HG03039 (cell line): Measurements from ENCODE around the gene SSR2.
"Not testable (repeated sequence)": the region's sequence is repeated elsewhere in the genome, so short reads cannot be mapped to it uniquely, and the experiment has no call there.

ENCODE experiments used
- ATAC-seq: cut with Tn5 transposase; IDR thresholded peaks from one replicate; pipeline ENCODE4 v1.9.1; 2021; ENCODE audit warnings: mild to moderate bottlenecking, moderate library complexity; ENCODE audit not compliant: unreplicated experiment

The SSR2 gene

DNA sequence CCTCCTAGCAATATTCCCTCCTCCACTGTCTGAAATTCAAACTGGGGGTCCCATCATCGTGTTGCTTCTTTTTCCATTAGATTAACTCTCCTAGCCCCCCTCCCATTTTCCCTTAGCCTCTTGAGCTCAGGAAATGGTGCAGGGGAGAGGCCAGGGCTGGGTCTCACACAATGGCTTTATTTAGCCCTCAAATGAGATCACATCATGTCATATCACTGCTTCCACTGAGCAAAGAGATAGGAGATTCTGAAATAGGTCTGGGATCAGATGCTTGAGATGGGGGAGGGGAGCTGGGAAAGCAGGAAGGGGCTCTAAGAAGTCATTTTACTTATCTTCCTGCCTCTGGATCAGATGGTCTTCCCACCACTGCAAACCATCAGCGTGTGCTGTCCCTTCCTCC, 24.6 kb downstream of the SSR2 start:
- no peak for ATAC-seq

DNA sequence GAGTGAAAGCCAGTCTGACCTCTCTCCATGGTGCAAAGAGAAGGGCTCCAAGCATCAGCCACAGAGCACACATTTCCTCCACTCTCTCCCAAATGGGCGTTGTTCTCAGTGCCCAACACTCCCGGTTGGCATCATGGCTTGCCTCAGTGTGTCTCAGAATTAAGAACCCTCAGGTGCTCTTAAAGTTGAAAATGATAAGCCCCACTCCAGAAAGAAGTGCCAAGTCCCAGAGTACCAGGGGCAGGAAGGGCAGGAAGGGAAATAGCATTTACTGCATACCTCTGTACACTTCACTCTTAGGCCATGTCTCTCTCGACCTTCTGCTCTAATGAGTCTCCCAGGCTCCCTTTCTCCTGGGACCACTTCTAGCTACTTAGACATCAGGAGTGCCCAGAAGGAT, 27.2 kb downstream of the SSR2 start:
- no peak for ATAC-seq

DNA sequence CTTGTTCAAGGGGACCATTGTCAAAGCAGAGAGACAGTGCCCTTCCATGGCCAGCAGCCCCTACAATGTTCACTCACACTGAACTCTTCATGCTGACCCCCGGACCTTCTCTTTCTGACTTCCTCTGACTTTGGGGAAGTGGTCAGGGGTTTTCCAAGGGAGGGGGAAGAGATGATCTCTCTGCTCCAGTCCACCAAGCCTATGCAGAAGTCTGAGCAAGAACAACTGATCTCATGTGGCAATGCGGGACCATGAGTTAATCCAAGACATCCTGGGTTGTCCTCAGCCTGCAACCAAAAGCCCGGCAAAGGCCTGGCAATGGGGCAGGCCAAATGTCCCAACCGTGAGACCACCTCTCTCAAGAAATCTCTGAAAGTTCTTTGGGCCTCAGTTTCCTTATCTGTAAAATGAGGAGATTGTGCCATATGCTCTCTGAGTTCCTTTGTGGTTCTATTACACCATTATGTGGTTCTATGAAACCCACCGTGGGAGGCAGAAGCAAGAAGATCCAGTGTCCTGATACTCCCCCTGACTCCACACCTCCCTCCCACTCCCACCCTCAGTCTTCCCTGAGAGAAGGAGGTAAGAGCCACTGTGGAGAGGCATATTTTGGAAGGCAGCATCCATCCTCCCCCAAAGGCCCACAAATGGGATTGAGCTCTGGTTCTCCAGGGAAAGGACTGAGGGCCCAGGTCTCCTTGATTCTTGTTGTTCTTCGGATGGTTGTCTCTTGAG, 30.6 kb downstream of the SSR2 start:
- no peak for ATAC-seq

DNA sequence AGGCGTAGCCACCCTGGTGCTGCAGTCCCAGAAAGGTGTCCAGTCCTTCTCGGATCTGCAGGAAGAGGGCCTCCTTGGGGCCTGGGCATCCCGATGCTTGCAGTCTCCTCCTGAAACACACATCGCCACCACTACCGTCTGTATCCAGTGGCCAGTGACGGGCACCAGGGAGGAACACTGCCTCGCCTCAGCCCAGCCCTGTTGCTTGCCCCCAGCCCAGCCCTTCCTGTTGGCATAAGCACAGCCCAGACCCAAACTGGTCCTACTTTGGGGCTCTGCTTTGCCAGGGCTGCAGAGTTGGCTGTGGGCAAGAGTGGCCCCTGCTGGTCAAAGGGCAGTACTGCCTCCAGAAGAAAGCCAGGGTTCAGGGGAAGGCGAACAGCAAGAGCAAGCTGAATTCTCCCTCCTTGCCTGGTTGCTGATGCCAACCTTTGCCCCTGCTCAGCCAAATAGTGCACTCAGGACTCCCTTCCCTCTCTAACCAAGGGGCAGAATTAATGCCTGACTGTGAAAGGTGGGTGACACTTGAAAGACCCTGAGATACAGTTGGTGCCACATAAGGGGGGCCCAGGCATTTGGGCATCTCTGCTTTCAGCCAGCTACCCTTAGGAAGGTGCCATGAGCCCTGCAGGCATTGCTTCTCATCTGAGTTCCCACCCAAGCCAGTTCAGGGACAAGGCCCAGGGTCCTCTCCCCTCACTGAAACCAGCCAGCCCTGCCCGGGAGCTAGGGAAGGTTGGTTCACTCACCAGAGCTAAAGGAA, 31.3 kb downstream of the SSR2 start:
- no peak for ATAC-seq

DNA sequence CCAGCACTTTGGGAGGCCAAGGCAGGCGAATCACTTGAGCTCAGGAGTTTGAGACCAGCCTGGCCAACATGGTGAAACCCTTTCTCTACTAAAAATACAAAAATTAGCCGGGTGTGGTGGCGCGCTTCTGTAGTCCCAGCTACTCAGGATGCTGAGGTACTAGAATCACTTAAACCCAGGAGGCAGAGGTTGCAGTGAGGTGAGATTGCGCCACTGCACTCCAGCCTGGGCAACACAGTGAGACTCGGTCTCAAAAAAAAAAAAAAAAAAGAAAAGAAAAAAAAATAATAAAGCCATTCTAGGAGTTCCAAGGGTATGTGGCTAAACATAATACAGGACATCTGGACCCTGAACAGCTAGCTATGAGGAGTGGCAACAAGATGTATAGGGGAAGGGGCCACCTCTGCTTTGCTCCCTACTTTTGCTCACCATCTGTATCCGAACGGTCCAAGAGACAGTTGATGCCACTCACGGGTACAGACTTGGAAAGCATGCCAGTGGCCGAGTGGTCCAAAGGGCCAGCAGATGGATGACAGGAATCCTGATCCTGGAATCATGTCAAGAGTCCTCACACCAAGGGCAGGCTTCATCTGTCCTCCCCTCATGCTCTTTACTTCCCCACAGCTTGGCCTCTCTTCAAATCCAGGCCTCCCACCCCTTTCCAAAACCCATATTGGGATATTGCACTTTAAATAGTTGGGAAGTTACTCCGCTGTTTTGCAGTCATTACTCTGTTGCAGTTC, 35.7 kb downstream of the SSR2 start:
- not testable (repeated sequence) for ATAC-seq

DNA sequence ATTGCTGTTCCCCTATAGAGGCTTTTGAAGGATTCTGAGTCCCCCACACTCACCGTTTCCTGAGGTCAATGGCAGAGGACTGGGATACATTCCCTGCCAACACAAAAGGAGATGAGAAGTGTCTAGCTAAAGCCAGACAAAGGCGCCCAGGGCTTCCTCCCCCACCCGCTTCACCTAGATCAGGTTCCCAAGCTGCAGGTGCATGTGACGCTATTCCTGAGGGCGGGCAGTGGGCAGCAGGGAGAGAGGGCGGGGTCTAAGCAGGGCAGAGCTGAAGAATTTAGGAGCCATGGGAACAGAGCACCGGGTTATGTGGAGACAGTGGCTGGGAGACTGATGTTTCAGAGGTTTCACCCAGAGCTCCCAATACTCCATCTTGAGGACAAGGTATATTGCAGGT, 36.4 kb downstream of the SSR2 start:
- no peak for ATAC-seq

DNA sequence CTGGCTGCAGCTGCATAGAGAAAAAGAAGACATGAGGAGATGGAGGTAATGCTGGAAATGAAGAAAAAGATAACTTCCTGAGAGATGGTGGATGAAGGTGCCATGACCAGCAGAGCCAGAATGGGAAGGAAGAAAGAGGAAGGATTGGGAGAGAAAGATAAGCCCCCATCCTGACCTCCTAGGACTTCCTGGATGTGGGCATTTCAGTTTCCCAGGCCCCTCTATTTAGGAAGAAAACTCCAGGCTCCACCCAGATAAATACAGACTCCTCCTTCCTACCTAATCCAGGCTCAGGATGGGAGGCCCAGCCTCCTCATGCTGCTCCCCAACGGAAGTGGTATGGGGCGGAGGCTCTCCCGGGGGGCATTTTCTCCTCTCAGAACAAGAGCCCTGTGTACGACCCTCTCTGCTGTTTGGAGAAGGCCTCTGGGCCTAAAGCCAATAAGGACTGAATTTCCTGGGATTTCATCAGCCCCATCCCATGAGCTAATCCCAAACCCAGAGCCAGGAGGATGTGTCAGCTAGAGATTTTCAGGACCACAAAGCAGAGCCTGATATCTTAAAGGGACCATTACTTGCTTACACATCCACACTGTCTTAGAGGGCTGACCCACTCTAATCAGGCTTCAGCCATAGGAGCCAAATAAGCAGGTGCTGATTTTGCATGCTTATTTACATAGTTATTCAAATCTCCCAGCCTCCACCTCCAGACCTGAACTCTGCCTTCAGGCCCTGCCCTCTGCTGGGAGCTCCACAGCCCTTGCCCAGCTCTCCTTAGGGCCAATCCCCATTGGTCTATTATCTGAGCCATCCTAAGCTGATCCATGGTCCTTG, 37.3 kb downstream of the SSR2 start:
- ATAC-seq: peak; percentile 39

DNA sequence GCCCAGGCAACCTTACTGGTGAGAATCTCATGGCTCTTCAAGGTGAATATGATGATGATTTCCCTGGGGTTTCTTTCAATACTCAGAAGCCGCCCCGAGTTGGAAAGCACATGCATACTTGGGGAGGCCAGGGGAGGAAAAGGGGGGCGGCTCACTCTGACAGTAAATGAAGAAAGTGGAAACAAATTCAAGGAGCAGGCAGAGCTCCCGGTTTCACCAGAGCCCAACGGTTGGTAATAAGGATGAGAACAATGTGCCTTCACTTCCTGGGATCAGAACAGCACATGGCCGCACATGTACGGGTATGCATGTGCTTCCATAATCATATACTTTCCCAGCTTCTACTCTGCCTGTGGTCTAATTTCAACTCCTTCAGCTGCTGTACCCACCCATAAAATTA, 38.6 kb downstream of the SSR2 start:
- ATAC-seq: no peak

DNA sequence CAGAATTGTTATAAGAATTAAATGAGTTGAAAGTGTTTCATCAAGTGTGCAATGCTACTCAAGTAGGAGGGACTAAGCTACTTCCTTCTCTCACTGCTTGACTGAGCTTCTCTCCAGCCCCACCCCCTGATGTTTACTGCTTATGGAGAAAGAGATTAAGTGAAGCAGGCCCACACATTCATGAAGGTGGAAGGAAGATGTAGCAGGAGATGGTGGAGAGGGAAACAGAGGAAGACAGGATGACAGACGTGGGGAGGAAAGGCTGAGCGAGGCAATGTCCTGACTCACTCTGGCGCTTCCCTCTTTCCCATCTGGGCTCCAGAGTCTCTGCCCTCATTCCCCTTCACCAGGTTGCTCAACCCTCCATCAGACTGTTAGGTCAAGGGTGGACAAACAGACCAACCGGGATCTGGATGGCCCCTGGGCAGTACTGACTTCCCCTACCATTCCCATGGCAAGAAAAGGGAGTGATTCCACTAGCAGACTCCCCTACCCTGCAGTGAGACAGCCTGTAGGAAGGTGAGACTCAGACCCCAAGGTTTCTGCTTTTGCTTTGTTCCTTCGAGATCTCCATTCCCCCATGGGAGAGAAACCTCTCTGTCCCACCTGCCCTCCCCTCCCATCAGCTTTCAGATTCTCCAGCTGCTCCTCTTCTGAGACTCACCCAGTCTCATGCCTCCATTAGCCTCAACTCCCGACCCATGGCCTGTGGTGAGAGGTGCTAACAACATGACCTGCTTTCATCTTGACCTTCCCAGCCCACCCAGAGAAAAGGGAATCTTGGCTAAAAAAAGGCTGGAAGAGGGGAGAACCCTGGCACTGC, 39.3 kb downstream of the SSR2 start:
- no peak for ATAC-seq

DNA sequence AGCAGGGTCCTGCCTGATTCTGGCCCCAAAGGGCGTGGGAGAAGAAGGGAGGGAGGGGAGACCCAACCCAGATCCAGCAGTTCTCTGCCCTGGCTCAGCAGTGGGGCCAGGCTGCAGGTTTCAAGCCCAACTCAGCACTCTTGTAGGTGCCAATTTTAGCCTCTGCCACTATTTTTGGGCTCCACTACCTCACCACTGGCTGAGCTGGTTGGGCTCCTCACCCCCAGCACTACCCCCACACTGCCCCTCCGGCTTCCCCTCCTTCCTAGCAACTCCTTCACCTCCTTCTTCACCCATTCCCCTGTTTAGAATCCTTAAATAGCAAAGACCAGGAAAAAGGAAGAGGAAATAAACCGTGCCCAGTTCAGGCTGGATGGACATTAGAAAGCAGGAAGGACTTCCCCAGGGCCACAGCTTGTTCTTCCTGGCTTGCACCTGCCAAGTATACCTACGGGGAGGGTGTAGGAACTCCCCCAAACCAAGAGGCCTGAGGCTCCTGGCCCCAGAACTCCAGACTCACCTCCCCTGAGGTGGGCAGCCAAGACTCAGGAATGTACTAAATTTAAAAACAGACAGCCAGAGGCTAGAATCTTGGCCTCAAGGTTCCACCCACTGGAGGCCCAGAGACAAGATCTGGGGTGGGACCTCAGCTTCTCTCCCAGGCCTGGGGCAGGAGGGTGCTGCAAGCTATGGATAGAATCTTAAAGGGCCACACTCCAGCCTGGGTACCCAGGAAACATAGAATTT, 41.0 kb downstream of the SSR2 start:
- no peak for ATAC-seq

DNA sequence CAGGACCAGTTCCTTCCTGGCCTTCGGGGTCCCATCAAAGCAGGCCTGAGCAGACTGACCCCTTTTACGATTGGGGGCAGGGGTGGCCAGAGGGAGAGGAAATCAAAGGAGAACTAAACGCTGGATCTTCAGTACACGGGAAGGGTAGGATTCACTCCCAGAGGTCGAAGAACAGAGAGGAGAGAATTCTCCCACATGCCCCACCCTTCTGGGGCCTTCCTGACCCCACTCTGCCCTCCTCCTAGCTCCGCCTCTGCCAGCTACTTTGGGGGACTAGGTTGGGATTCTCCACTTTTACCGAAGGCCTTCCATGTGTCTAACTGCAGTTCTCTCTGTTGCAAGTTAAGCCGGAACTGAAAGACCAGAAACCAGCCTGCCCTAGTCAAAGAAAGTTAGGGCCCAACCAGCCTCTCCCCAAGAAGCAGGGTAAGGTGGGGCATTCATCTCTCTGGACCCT, 41.8 kb downstream of the SSR2 start:
- no peak for ATAC-seq

DNA sequence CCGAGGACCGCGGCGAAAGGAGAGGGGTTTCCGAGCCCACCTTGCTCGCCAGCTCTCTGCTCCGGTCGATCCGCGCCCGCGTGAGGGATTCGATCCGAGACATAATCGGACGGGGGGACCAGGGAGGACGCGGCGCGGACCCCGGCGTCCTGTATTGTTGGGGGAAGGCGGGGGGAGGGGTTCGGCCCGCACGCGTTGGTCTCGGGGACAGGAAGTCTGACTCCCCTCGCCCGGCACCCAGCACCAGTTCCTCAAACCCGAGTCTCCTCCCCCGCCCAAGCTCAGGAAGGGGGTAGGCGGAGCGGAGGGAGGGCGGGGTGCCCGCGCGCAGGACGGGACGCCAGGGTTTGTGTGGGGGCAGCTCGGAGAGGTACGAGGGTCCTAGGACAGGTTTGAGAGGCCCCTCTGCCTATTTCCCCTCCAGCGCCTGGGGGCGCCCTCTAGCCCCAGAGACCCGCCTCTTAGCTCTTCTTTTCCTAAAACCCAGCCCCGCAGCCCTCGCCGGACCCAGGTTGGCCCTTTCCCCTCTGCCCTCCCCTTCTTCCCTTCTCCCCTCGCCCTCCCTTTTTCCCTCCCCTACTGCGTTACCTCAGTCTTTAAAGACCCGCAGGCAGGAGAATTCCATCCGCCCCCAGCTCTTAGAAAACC, 42.3 kb downstream of the SSR2 start, which contains the start of gene ARHGEF2:
ARHGEF2 (minus strand) TSS at position 223 of the 648 bp plus-strand sequence; CDS start at position 103, 120 bp downstream.
- ATAC-seq: peak; percentile 38

DNA sequence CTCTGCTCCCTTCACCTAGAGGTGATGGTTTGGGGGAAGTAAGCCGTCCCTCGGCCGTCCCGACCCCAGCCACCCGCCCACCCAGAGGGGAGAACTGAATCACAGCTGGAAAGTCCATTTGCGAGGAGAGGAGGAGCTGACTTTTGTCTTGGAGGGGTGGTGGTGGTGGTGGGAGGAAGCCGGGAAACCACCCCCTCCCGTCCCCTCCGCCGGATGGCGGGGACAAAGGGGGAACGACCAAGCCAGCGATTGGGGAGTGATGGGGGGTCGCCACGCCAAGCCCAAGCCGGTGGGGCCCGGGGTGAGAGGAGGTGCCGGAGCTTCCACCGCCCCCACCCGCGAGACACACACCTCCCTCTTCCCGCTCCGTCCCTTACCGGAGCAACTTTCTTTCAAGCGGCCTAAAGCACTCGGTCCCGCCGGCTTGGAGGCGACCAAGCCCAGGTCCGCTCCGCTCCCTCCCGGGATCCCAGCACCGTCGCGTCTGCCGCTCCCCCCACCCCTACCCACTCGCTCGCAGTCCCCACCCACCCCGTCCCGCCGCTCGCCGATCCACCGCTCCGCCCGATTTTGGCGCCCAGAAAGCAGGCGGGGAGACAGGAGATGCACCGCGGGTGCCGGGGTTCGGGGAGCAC, 42.9 kb downstream of the SSR2 start:
- no peak for ATAC-seq

DNA sequence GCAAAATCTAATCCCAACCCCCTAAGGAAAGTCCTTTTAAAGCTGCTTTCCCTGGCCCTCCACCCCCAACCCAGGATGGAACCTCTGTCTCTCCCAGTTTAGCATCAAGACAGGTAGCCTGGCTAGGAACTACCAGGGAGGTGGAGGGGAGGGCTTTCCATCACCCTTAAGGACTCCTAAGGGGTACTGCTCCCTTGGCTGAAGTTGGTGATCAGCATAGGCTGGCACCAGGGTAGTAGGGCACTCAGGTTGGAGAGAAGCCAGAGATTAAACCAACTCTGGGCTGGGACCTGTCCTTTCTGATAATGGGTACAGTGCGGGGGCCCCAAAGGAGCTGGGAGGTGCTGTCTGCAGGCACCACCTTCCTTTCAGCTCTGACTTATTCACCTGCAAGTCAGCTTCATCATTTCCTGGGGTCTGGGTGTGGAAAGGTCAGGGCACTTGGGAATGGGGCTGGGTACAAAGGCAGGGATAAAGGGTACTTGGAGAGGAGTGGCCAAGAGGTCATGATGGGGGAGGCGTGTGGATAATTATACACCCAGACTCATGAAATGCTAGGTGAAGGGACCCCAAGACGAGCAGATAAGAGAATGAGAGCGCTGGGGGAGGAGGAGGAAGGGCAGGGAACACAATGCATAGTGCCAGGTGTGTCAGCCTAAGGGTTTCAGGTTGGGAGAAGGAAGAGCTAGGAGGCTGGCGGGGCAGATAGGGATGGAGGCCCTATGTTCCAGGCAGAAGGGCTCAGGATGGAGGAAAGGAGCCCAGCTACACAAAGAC, 43.6 kb downstream of the SSR2 start:
- no peak for ATAC-seq

DNA sequence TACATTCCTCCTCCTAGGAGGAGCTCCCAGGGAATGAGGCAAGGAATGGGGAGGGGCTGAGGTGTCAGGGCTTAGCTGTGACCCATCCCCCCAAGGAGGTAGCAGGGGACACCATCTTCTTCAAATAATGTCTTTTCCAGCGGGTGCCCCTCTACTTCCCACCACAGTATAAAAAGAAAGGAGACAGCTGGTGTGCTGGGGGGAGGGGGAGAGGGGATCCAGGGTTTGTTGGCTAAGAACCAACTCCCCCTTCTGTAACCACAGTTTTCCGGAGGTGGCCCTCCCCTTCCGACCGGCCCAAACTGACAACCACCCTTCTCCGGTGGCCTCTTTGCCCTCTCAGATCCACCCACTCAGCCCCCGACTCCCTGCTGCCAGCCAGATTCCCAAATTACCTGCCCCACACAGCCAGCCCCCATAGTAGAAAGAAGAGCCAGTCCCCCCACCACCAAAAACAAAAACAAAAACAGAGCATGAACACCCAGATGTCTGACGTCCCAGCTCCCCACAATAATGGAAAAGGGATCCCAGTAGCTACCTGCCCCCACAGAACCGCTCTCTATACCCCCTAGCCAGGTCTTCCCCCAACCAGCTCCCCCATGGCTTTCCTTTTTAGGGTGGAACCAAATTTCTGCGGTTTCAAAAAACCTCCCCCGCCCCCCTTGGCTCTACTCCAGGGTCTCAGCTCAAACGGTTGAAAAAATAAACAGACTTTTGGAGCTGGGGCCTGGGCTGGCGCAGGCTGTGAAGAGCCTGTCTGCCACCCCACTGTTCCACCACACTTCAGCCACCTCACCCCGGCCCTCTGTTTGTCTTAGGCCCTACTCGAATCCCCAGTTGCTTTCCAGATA, 44.5 kb downstream of the SSR2 start:
- ATAC-seq: no peak

DNA sequence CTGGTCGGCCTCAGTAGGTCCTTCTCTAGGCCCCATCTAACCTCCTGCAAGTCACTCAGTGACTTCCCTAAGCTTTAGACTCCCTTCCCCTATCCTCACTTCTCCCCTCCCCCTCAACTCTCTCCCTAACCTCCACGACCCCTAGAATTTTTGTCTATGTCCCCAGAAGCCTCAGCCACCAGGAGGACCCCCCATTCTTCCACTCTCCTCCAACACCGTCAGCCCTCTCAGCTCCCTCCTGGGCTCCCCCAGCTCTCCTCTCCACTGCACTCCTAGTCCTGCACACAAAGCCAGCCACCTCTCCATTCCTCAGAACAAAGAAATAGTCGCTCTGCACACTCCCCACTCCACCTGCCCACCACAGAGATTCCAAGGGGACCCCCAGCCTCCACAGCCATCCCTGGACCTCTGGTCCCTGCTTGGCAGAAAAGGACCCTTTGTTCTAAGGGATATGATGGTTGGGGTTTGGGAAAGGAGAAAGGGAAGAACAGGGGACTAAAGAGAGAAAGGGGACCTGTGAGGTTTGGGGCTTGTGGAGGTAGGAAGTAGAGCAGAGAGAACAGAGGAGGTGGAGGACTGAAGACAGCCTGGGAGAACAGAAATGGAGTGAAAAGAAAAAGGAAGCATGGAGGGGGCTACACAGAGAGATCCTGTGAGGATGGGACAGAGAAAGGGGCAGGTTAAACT, 45.2 kb downstream of the SSR2 start:
- no peak for ATAC-seq
